Ishikawa (cell line): ENCODE measurements around the gene MMS22L.

Experiments used
- CEBPB ChIP-seq: IDR thresholded peaks from 2 replicates; pipeline ENCODE4 v1.6.1; 2012
- CREB1 ChIP-seq: IDR thresholded peaks from 2 replicates; pipeline ENCODE4 v1.6.1; 2012; ENCODE audit warnings: low read depth
- EGR1 ChIP-seq: IDR thresholded peaks from 2 replicates; pipeline ENCODE4 v1.6.1; 2012
- EP300 ChIP-seq: IDR thresholded peaks from 2 replicates; pipeline ENCODE4 v1.6.1; 2012; ENCODE audit warnings: borderline replicate concordance
- FOXM1 ChIP-seq: IDR thresholded peaks from 2 replicates; pipeline ENCODE4 v1.6.1; 2012; ENCODE audit warnings: low read depth, borderline replicate concordance
- MAX ChIP-seq: IDR thresholded peaks from 2 replicates; pipeline ENCODE4 v1.6.1; 2012
- NFIC ChIP-seq: IDR thresholded peaks from 2 replicates; pipeline ENCODE4 v1.6.1; 2012
- RAD21 ChIP-seq: IDR thresholded peaks from 2 replicates; pipeline ENCODE4 v1.6.1; 2012; ENCODE audit warnings: low read depth
- REST ChIP-seq: IDR thresholded peaks from 2 replicates; pipeline ENCODE4 v1.6.1; 2012; ENCODE audit warnings: low read depth, mild to moderate bottlenecking
- TAF1 ChIP-seq: IDR thresholded peaks from 2 replicates; pipeline ENCODE4 v1.6.1; 2012; ENCODE audit warnings: low read depth, mild to moderate bottlenecking
- TCF12 ChIP-seq: IDR thresholded peaks from 2 replicates; pipeline ENCODE4 v1.6.1; 2012; ENCODE audit warnings: low read depth
- TEAD4 ChIP-seq: IDR thresholded peaks from 2 replicates; pipeline ENCODE4 v1.6.1; 2012
- USF1 ChIP-seq: IDR thresholded peaks from 2 replicates; pipeline ENCODE4 v1.6.1; 2012
- YY1 ChIP-seq: IDR thresholded peaks from 2 replicates; pipeline ENCODE4 v1.6.1; 2012; ENCODE audit warnings: low read depth
- ZBTB7A ChIP-seq: IDR thresholded peaks from 2 replicates; pipeline ENCODE4 v1.6.1; 2012; ENCODE audit warnings: low read depth

MMS22L gene

GRCh38 chr6:97110626-97111025, 172.4 kb downstream of the MMS22L start:
- TF ChIP-seq CREB1 (no peak), TCF12 (no peak), ZBTB7A (no peak), USF1 (no peak), REST (no peak), FOXM1 (no peak), TAF1 (no peak), EP300 (no peak), CEBPB (no peak), TEAD4 (no peak), EGR1 (no peak), MAX (no peak), NFIC (no peak), RAD21 (no peak), YY1 (no peak)

- no peak for TF ChIP-seq EP300
- TF ChIP-seq RAD21: no peak
- no peak for TF ChIP-seq TAF1
- no peak for TF ChIP-seq REST
- no peak for TF ChIP-seq FOXM1
Observed at GRCh38 chr6:97110149-97110548, 172.9 kb downstream of the MMS22L start.

GRCh38 chr6:97109444-97109843, 173.6 kb downstream of the MMS22L start:
- no peak for TF ChIP-seq CREB1
- TF ChIP-seq RAD21: no peak
- TF ChIP-seq MAX: no peak
- no peak for TF ChIP-seq NFIC
- no peak for TF ChIP-seq USF1
- TF ChIP-seq TAF1: no peak
- no peak for TF ChIP-seq TCF12
- no peak for TF ChIP-seq CEBPB
- no peak for TF ChIP-seq TEAD4
- no peak for TF ChIP-seq YY1
- TF ChIP-seq REST: no peak
- no peak for TF ChIP-seq ZBTB7A
- TF ChIP-seq FOXM1: no peak
- TF ChIP-seq EGR1: no peak
- no peak for TF ChIP-seq EP300

- no peak for TF ChIP-seq CEBPB
- TF ChIP-seq EGR1: no peak
- TF ChIP-seq NFIC: no peak
- no peak for TF ChIP-seq CREB1
- no peak for TF ChIP-seq ZBTB7A
- no peak for TF ChIP-seq TCF12
- no peak for TF ChIP-seq REST
- TF ChIP-seq YY1: no peak
- TF ChIP-seq RAD21: no peak
- no peak for TF ChIP-seq TAF1
- TF ChIP-seq EP300: no peak
- no peak for TF ChIP-seq TEAD4
- no peak for TF ChIP-seq FOXM1
- TF ChIP-seq MAX: no peak
Observed at GRCh38 chr6:97102145-97102790, 180.7 kb downstream of the MMS22L start.
